GM10266 (cell line): Measurements from ENCODE around the gene TXNIP.

ENCODE experiments used
- DNase-seq: peaks from one replicate; pipeline ENCODE4 v3.0.0; 2012; ENCODE audit errors: extremely low spot score
- TF ChIP-seq, protein P1 (sequence below): IDR thresholded peaks from 2 replicates; pipeline ENCODE4 v1.5.1; 2012; ENCODE audit warnings: mild to moderate bottlenecking, low read depth; ENCODE audit not compliant: control insufficient read depth, insufficient read depth; ENCODE audit errors: missing control alignments

The TXNIP gene, protein sequence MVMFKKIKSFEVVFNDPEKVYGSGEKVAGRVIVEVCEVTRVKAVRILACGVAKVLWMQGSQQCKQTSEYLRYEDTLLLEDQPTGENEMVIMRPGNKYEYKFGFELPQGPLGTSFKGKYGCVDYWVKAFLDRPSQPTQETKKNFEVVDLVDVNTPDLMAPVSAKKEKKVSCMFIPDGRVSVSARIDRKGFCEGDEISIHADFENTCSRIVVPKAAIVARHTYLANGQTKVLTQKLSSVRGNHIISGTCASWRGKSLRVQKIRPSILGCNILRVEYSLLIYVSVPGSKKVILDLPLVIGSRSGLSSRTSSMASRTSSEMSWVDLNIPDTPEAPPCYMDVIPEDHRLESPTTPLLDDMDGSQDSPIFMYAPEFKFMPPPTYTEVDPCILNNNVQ

DNA sequence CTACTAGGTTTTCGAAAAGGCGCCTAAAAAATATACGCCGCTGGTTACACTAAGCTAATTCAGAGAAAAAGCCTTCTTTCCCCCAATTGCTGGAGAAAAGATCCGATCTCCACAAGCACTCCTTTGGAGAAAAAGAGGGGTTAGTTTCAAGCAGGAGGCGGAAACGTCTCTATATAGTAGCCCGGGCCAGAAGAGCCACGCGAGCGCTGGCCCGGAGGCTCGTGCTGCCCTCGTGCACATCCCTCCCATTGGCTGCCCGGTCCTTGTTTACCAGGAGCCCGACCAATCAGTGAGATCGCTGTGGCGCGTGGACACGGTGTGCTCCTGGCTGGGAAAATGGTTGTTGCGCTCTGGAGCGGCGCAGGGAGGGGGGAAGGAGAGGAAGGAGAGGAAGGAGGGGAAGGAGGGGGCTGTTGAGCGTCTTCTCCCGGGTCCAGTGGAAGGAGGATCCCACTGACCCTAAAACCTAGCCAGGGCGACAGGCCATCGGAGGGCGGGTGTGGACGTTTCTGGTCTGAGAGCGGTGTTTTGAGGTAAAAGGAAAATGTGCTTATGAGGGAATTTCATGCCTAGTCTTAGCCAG, at the start of gene TXNIP:
TXNIP (minus strand) TSS at position 147 of the 583 bp plus-strand sequence. CDS start 313 bp downstream, outside the sequence.
- TF ChIP-seq, protein P1, sequence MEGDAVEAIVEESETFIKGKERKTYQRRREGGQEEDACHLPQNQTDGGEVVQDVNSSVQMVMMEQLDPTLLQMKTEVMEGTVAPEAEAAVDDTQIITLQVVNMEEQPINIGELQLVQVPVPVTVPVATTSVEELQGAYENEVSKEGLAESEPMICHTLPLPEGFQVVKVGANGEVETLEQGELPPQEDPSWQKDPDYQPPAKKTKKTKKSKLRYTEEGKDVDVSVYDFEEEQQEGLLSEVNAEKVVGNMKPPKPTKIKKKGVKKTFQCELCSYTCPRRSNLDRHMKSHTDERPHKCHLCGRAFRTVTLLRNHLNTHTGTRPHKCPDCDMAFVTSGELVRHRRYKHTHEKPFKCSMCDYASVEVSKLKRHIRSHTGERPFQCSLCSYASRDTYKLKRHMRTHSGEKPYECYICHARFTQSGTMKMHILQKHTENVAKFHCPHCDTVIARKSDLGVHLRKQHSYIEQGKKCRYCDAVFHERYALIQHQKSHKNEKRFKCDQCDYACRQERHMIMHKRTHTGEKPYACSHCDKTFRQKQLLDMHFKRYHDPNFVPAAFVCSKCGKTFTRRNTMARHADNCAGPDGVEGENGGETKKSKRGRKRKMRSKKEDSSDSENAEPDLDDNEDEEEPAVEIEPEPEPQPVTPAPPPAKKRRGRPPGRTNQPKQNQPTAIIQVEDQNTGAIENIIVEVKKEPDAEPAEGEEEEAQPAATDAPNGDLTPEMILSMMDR, result no peak
- peak; percentile 94 for DNase-seq

DNA sequence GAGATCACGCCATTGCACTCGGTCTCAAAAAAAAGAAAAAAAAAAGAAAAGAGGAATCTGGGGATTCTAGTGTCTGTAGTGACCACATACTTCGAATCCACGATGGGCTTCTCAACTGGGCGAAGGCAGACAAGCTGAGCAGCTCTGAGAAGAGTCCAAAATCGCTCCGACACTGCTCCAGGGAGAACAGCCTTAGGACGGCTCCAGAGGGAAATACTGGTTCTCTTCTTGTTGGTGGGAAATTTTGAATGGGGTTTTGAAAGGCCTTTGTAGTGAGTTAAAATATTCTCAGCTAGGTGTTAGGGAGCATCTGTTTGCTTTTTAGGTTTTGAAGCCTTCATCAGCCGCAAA, 43.4 kb upstream of the TXNIP start:
- TF ChIP-seq, protein P1, result no peak
- DNase-seq, result no peak

DNA sequence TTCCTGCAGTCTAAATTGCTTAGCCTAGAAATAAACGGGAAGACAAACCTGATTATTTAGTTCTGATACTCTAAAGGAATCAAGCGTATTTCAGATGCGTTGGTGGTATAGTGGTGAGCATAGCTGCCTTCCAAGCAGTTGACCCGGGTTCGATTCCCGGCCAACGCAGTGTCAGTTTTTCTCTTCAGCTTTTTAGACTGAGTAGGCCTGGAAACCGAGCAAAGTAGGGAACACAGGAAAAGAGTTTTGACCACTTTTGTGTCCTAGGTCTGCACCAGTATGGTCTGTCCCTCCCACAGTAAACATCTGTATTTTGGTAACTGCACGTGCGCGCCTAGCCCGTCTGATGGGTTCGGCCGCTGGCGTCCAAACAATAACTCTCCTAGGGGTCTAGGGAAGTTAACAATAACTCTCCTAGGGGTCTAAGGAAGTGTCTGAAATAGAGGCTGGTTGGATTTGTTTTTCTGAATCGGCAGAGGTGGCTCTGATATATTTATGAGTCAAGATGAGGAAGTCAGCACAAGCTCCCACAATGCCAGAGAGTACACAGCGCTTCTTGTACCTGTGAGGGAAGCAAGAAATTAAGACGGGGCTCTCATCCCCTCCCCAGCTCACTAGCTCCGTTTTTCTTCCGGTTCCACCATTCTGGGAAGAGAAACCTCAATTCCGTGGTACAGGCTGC, 40.7 kb upstream of the TXNIP start:
- no peak for DNase-seq
- TF ChIP-seq, protein P1, result no peak

DNA sequence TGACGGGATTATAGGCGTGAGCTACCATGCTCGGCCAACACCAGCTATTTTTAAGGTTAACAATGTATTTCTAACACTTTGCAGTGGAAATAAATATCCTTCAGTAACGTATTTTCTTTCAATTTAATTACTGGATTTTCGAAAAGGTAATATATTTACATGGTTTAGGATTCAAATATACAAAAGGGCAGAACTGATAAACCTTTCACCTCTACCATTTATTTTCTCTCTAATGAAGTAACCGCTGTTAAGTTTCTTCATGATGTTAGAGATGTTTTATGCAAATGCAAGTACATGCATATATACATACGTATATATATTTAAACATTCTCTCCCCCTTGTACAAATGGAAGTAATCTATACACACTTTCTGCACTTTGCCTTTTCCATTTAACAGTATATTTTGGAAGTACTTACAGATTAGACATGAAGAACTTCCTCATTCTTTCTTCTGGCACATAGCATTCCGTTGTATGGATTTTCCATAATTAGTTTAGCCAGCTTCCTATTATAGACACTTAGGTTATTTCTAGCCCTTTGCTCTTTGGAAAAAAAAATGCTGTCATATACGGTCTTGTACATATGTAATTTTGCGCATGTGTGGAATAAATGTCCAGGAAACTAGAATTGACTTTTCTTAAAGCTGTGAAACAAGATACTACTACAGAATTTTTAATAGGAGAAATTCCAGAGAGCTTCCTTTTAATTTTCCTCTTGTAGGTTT, 40.0 kb upstream of the TXNIP start:
- TF ChIP-seq, protein P1, result no peak
- DNase-seq, result no peak

DNA sequence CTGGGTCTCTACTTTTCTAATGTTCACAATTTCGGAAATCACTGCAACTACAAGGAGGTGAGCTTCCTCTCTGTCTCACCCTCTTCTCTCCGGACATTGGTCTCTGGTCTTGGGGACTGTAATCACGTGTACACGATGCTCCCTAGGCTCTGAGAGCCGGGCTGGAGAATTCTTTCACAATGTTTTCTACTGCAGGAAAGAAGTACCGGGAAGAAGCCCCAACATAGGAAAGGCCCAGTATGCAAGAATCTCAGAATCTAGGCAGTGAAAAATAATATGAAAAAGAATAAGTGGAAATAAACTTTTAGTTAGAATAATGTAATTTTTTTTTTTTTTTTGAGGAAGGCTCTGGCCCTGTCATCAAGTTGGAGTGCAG, 38.7 kb upstream of the TXNIP start:
- TF ChIP-seq, protein P1, result no peak
- no peak for DNase-seq

DNA sequence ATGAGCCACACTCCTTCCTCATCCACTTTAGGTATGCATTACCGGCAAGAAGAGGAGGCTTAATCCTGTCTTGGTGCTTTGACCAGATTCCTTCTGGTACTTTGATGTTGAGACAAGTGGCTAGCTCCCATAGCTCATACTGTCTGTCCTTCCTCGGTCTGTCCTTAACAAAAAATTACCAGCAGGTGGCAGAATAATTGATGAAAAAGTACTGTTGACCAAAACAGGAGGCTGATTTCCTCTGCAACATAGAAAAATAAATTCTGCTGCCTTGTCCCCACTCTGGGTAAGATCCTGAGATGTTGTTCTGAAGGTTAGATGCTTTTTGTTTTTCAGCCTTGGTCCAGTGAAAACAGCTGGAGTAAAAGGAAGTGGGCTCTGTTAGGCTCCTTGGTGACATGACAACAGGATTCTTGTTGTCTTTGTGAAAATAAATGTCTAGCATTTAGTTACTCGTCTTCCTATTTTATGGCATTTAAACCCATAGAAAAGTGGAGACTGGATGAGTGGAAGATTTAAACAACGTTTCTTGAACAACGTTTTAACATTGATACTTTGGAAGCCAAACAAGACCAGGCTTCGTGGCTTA, 36.3 kb upstream of the TXNIP start:
- no peak for DNase-seq
- TF ChIP-seq, protein P1, result peak; percentile 54
